Transverse colon (tissue), 3 donors: ENCODE measurements around the gene SIT1.

ENCODE experiments used
- CTCF ChIP-seq, 5 experiments: fragments of 200-600 bp in 3 of 5; fragments of 450-650 bp in 2 of 5; sonication (generic) in 3 of 5; IDR thresholded peaks; 1 replicate in 2 of 5; 2 replicates in 3 of 5; pipeline ENCODE4 v1.5.1; 2016 to 2017; ENCODE audit warnings: antibody characterized with exemption in 5 of 5, inconsistent platforms in 3 of 5, mild to moderate bottlenecking in 2 of 5, moderate library complexity in 1 of 5
- POLR2A ChIP-seq: fragments of 450-650 bp; IDR thresholded peaks from one replicate; pipeline ENCODE4 v1.6.1; 2016; ENCODE audit warnings: antibody characterized with exemption, mild to moderate bottlenecking, moderate library complexity

GRCh38 chr9:35627575-35627974 is 23.2 kb downstream of the SIT1 start:
- TF ChIP-seq CTCF (IDR thresholded peaks at IDR 0.05) (no peak), POLR2A (no peak)
